Right atrium auricular region (tissue), 2 donors: Measurements from ENCODE around the gene KRT17. TPM values are rescaled to one million over a fixed set of nuclear protein-coding genes. Genes with fewer than 3 reads are reported as not detected.
"Not testable (repeated sequence)": the region's sequence is repeated elsewhere in the genome, so short reads cannot be mapped to it uniquely, and the experiment has no call there.

Experiments used
- DNase-seq: peaks from one replicate; pipeline ENCODE4 v3.0.0-alpha.2; 2019; ENCODE audit warnings: low spot score
- H3K27ac ChIP-seq, 2 donors: fragments of 200-600 bp; sonication (generic); 1 replicate in 1 of 2; 2 replicates in 1 of 2; pipeline ENCODE4 v1.5.1; 2016 to 2019
- H3K27me3 ChIP-seq, 2 donors: fragments of 200-600 bp; sonication (generic); one replicate each; pipeline versions ENCODE4 v1.5.1 to v1.6.0; 2017 to 2019
- H3K36me3 ChIP-seq: fragments of 200-600 bp; sonication (generic); one replicate; pipeline ENCODE4 v1.5.1; 2016
- H3K4me1 ChIP-seq, 2 donors: fragments of 200-600 bp; sonication (generic); one replicate each; pipeline versions ENCODE4 v1.5.1 to v1.6.0; 2017 to 2019
- H3K4me3 ChIP-seq, 2 donors: fragments of 200-600 bp; sonication (generic); 1 replicate in 1 of 2; 2 replicates in 1 of 2; pipeline ENCODE4 v1.5.1; 2017 to 2019; ENCODE audit warnings: mild to moderate bottlenecking in 1 of 2, moderate library complexity in 1 of 2
- H3K9me3 ChIP-seq, 2 donors: fragments of 200-600 bp; sonication (generic); one replicate each; pipeline ENCODE4 v1.5.1; 2019
- total RNA-seq, 2 donors: library from RNA; depleted of rRNA; stranded (reverse); fragments of >200 nt; gene quantifications; one replicate each; pipeline ENCODE4 v1.1.0, GENCODE V29; 2016
- TF ChIP-seq, protein P1 (sequence below), 2 donors: fragments of 200-600 bp; sonication (generic); IDR thresholded peaks; one replicate each; pipeline ENCODE4 v1.5.1; 2019; ENCODE audit warnings: antibody characterized with exemption in 2 of 2

KRT17 gene
- total RNA-seq, 2 donors from 2014 or later: not detected

DNA sequence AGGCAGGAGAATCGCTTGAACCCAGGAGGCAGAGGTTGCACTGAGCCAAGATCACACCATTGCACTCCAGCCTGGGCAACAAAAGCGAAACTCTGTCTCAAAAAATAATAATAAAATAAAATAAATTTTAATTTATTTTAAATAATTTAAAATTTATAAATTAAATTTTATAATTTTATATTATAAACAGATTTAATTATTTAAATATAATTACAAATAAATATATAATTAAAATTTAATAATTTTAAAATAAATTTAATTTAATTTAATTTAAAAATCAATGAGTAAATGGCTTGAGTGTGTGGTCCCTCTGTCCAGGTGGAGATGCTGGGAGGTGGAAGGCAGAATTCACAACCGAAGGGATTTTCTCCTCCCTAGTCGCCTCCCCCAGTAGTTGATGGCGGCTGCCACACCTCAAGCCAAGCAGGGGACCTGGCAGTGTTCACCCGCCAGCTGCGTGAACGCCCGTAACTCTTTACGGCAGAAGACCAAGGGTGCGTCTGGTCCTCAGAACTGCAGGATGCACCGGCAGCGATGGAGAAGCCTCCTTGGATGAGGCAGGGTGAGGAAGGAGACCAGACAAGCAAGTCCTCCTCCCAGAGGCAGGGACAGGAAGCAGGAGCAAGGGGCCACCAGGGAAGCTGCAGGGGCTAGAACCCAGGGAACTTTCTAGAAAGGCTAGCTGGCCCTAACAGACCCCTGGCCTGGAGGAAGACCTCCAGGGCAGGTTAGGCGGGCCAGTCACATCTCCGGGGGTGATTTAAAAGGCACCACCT is 22.9 kb upstream of the KRT17 start:
- H3K27ac ChIP-seq: no peak overlapping the region
- H3K4me3 ChIP-seq: no peak overlapping the region
- TF ChIP-seq, protein P1, sequence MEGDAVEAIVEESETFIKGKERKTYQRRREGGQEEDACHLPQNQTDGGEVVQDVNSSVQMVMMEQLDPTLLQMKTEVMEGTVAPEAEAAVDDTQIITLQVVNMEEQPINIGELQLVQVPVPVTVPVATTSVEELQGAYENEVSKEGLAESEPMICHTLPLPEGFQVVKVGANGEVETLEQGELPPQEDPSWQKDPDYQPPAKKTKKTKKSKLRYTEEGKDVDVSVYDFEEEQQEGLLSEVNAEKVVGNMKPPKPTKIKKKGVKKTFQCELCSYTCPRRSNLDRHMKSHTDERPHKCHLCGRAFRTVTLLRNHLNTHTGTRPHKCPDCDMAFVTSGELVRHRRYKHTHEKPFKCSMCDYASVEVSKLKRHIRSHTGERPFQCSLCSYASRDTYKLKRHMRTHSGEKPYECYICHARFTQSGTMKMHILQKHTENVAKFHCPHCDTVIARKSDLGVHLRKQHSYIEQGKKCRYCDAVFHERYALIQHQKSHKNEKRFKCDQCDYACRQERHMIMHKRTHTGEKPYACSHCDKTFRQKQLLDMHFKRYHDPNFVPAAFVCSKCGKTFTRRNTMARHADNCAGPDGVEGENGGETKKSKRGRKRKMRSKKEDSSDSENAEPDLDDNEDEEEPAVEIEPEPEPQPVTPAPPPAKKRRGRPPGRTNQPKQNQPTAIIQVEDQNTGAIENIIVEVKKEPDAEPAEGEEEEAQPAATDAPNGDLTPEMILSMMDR (IDR thresholded peaks at IDR 0.05): no peak
- peaks cover 0 to 18% of the 10 kb centered on the region in 2 donors for H3K4me1 ChIP-seq
- DNase-seq: no peak
- no peaks in the 10 kb centered on the region for H3K27me3 ChIP-seq
- H3K9me3 ChIP-seq: no peaks in the 10 kb centered on the region
- H3K36me3 ChIP-seq: no peaks in the 10 kb centered on the region

DNA sequence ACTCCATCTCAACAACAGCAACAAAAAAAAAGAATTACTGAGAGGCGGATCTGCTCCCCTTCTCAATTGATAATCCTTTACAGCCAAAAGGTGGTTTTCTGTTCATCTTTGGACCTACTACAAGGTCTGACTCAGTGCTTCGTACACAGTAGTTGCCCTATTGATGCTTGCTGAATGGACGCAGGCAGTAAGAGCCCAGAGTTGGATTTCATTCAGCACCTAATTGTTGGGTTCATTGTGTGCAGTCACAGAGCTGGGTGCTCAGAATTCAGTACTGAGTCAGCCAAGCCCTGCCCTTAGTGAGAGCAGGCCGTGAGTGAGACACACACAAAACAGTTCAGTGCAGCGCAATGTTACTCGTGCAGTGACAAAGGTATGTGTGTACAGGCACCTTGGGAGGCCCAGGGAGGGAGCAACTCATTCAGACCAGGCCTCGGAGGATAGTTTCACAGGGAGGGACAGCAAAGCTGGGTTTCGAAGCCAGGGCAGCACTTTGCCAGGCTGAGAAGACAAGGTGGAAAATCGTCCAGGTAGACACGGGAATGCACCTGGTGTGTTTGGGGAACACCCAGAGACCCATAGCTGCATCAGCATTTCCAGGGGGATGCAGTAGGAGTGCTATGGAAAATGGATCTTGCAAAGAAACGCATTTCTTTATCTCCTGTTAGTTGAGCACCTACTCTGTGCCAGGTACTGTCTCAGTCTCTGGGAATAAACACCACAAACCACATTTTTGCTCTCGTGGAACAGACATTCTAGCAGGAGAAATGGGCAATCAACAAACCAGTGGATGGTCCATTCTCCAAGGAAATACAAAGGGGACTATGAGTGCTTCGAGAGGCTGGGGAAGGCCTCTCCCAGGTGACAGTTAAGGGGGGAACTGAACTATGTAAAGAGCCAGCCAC is 18.1 kb upstream of the KRT17 start:
- no peak for DNase-seq
- TF ChIP-seq, protein P1 (IDR thresholded peaks at IDR 0.05): no peak
- peaks cover 0 to 4% of the 10 kb centered on the region in 2 donors for H3K4me1 ChIP-seq
- H3K27ac ChIP-seq: no peak overlapping the region
- H3K4me3 ChIP-seq: no peak overlapping the region
- H3K36me3 ChIP-seq: no peaks in the 10 kb centered on the region
- no peaks in the 10 kb centered on the region for H3K9me3 ChIP-seq
- no peaks in the 10 kb centered on the region for H3K27me3 ChIP-seq

DNA sequence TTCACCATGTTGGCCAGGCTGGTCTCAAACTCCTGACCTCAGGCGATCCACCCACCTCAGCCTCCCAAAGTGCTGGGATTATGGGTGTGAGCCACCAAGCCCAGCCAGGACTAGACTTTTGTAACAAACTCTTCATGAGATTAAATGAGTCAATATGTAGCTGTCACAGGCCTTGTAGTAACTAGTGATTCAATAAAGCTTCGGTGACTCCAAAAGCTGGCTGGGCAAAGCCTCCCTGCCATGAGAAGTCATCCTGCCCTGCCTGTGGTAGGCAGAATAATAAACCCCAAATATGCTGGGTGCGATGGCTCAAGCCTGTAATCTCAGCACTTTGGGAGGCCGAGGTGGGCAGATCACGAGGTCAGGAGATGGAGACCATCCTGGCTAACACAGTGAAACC is 16.2 kb upstream of the KRT17 start:
- not testable (repeated sequence) for H3K27me3 ChIP-seq, DNase-seq, H3K9me3 ChIP-seq, H3K4me1 ChIP-seq, H3K27ac ChIP-seq, H3K4me3 ChIP-seq, H3K36me3 ChIP-seq

DNA sequence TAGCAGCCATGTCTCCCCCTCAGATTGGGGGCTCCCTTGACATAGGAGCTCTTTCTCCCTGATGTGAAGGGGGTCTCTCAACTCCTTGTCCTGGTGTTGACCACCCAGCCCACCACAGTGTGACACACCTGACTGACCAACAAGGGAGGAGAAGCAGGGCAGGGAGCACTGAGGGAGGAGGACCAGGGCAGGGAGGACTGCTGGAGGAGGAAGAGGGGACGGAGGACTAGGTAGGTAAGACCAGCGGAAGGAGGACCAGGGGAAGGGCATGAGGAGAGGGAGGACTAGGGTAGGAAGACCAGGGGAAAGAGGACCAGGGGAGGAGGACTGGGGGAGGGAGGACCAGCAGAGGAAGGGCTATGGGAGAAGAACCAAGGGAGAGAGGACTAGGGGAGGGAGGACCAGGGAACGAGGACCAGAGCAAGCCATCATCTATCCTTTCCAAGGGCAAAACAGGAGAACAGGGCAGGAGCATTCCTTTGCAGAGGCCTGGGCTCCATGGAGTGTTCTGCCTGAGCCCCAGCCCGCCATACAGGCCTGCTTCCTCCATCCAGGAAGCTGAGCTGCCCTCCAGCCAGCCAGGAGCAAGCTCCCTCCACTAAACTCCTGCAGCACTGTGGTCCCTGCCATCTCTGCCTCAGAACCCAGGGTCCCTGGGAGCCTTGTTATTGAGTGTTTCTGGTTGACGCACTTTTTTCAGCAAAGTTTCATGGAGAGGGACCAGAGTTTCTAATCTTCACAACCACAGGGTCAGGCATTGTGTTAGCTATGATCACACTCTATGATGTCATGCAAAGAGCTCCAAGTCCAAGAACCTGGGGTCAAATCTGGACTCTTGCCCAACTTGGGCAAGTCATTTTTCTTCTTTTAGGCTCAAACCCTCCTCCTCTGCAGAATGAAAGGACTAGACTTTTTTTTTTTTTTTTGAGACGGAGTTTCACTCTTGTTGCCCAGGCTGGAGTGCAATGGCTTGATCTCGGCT is 15.4 kb upstream of the KRT17 start:
- no peaks in the 10 kb centered on the region for H3K27me3 ChIP-seq
- TF ChIP-seq, protein P1 (IDR thresholded peaks at IDR 0.05): no peak
- no peaks in the 10 kb centered on the region for H3K9me3 ChIP-seq
- no peak for DNase-seq
- H3K4me3 ChIP-seq: no peak overlapping the region
- no peak overlapping the region for H3K27ac ChIP-seq
- H3K36me3 ChIP-seq: no peaks in the 10 kb centered on the region
- peaks cover 0 to 12% of the 10 kb centered on the region in 2 donors for H3K4me1 ChIP-seq

DNA sequence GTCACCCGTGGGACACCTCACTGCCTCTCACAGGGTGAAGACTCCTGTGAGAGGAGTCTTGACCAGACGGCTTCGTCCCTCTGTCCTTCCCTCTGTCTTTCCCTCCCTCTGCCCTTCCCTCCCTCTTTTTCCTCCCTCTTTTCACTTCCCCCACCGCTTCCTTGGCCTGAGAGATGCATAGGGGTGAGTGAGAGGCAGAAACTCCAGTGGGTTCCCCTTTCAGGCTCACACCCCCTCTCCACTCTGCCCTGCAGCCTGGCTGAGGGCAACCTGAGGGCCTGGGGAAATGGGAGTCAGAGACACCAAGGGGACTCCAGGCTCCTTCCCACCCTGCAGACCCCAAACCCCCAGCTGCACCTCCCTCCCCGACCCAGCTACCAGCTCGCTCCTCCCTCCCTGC is 14.6 kb upstream of the KRT17 start:
- peaks cover 0 to 13% of the 10 kb centered on the region in 2 donors for H3K4me1 ChIP-seq
- no peak for DNase-seq
- no peaks in the 10 kb centered on the region for H3K36me3 ChIP-seq
- no peaks in the 10 kb centered on the region for H3K9me3 ChIP-seq
- H3K27me3 ChIP-seq: no peaks in the 10 kb centered on the region
- no peak overlapping the region for H3K27ac ChIP-seq
- TF ChIP-seq, protein P1 (IDR thresholded peaks at IDR 0.05): no peak
- H3K4me3 ChIP-seq: no peak overlapping the region
